HPDE6-E6E7 (cell line): ENCODE results near the gene PXDN.

Source experiments
- DNase-seq: peaks from one replicate; pipeline ENCODE4 v3.0.0; 2011; ENCODE audit warnings: missing footprints; ENCODE audit errors: extremely low spot score

Gene PXDN

GRCh38 chr2:1650085-1650872, 94.0 kb downstream of the PXDN start:
- DNase-seq = no peak

- no peak for DNase-seq
These were observed 94.9 kb downstream of the PXDN start for GRCh38 chr2:1649103-1650084.

- no peak for DNase-seq
These were observed 95.8 kb downstream of the PXDN start for GRCh38 chr2:1648241-1649102.

- no peak for DNase-seq
These were observed 96.7 kb downstream of the PXDN start for GRCh38 chr2:1647417-1648240.

GRCh38 chr2:1645761-1646476, 98.4 kb downstream of the PXDN start:
- no peak for DNase-seq

GRCh38 chr2:1644427-1644826, 99.9 kb downstream of the PXDN start:
- DNase-seq = no peak

GRCh38 chr2:1642993-1643619, 101.2 kb downstream of the PXDN start:
- DNase-seq = no peak

GRCh38 chr2:1642066-1642861, 102.1 kb downstream of the PXDN start:
- DNase-seq = no peak

- DNase-seq = no peak
These were observed 102.8 kb downstream of the PXDN start for GRCh38 chr2:1641523-1641922.

GRCh38 chr2:1640301-1641135, 103.8 kb downstream of the PXDN start:
- no peak for DNase-seq

GRCh38 chr2:1639086-1639858, 105.0 kb downstream of the PXDN start:
- no peak for DNase-seq

GRCh38 chr2:1638281-1638860, 105.9 kb downstream of the PXDN start:
- no peak for DNase-seq

- DNase-seq = no peak
These were observed 107.4 kb downstream of the PXDN start for GRCh38 chr2:1636791-1637415.

- DNase-seq = no peak
These were observed 108.5 kb downstream of the PXDN start for GRCh38 chr2:1635823-1636222.

- no peak for DNase-seq
These were observed 109.5 kb downstream of the PXDN start for GRCh38 chr2:1634681-1635341.
